ENCODE data around the gene HSPG2. TPM values are rescaled to one million over a fixed set of nuclear protein-coding genes. Genes with fewer than 3 reads are reported as not detected.

HSPG2 gene
- total and polyA plus RNA-seq, 9 of the 15 experiments (the other 6 are each of a cell fraction or from before 2014, with no cell fraction given) = 0.14 to 160 (median 15.7) TPM

DNA sequence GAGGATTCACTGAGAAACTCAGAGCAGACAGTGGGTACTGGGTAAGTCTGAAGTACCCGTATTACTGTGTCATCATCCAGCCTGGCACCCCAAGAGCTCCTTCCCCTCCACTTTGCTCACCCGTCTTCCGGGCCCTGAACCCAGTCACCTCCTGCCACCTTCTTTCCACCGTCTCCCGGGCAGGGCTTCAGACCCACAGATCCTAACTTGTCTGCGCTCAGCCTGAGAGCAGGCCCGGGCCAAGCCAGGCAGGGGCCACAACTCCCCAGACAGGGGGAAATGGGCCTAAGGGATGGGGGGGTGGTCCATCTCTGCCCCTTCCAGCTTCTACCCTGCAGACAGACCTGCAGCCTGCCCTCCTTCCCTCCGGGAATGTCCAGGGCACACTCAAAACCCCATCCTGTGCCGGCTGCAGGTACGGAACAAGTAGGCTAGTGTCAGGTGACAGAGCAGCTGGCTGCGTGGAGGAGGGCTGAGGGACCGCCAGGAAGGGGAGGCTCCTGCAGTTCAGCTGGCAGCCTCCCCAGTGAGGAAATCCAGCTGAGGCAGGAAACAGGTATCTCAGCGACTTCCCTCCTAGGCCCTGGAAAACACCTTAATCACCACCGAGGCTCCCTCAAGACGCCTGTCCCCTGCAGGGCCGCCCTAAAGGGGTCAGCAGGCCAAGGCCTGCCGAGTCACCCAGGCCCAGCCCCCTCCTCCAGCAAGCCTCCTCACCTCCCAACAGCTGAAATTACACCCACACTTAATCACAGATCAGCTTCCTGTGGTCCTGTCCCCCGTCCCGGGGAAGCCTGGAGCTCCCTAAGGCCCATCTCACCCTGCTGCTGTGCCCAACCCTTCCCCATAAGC is 3.5 kb downstream of the HSPG2 start (continued):
- TF ChIP-seq NR2C2 (CRISPR knock-in tag; IDR thresholded peaks at IDR 0.05) = no peak; the same call in 1 of the 2 replicates
- TF ChIP-seq NR2C2 (tag; IDR thresholded peaks at IDR 0.05) = 0 out of 2 replicates have a peak, but pooled peaks have one; percentile 30
- TF ChIP-seq RBFOX2 (IDR thresholded peaks at IDR 0.05; ENCODE audit: low read depth, low read length) = peak; percentile 25; the same call in 1 of the 2 replicates
- TF ChIP-seq, protein P1, sequence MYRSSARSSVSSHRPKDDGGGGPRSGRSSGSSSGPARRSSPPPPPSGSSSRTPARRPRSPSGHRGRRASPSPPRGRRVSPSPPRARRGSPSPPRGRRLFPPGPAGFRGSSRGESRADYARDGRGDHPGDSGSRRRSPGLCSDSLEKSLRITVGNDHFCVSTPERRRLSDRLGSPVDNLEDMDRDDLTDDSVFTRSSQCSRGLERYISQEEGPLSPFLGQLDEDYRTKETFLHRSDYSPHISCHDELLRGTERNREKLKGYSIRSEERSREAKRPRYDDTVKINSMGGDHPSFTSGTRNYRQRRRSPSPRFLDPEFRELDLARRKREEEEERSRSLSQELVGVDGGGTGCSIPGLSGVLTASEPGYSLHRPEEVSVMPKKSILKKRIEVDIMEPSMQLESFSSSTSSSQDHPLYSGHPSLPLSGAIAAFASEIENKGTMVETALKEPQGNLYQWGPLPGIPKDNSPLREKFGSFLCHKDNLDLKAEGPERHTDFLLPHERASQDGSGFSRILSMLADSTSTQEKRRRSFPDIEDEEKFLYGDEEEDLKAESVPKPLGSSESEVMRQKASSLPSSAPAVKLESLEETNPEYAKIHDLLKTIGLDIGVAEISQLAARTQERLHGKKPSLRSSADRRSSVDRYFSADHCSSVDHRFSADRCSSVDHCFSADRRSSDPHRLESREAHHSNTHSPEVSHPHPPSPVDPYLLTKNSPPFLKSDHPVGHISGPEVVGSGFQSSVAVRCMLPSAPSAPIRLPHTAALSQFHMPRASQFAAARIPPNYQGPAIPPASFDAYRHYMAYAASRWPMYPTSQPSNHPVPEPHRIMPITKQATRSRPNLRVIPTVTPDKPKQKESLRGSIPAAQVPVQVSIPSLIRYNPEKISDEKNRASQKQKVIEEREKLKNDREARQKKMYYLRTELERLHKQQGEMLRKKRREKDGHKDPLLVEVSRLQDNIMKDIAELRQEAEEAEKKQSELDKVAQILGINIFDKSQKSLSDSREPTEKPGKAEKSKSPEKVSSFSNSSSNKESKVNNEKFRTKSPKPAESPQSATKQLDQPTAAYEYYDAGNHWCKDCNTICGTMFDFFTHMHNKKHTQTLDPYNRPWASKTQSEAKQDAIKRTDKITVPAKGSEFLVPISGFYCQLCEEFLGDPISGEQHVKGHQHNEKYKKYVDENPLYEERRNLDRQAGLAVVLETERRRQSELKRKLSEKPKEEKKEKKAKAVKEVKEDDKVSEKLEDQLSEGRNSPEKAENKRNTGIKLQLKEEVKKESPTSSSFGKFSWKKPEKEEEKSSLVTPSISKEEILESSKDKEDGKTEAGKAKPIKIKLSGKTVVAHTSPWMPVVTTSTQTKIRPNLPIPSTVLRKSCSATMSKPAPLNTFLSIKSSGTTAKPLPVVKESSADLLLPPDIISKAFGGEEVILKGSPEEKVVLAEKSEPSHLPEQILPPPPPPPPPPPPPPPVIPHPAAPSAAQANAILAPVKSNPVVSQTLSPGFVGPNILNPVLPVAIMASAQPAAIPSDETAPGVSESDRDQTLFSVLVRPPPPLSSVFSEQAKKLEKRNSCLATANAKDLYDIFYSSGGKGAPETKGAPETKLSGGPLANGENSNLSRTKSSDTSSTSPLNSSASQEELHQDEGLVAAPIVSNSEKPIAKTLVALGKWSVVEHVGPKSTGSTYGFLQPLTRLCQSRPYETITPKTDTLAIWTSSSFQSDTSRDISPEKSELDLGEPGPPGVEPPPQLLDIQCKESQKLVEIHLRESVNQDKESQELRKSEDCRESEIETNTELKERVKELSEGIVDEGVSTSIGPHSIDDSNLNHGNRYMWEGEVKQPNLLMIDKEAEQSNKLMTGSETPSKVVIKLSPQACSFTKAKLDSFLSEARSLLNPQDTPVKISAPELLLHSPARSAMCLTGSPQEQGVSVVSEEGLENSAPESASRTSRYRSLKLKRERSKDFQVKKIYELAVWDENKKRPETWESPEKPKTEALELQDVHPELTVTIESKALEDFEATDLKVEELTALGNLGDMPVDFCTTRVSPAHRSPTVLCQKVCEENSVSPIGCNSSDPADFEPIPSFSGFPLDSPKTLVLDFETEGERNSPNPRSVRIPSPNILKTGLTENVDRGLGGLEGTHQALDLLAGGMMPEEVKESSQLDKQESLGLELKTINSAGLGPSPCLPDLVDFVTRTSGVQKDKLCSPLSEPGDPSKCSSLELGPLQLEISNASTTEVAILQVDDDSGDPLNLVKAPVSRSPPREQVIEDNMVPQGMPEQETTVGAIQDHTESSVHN (IDR thresholded peaks at IDR 0.05; ENCODE audit: borderline replicate concordance in 1 of 2, low read depth in 1 of 2) = no peak
- peak; percentile 60; the same call in 1 of the 2 replicates for TF ChIP-seq ZC3H4 (CRISPR knock-in tag; IDR thresholded peaks at IDR 0.05; ENCODE audit: borderline replicate concordance)
- TF ChIP-seq, protein P2, sequence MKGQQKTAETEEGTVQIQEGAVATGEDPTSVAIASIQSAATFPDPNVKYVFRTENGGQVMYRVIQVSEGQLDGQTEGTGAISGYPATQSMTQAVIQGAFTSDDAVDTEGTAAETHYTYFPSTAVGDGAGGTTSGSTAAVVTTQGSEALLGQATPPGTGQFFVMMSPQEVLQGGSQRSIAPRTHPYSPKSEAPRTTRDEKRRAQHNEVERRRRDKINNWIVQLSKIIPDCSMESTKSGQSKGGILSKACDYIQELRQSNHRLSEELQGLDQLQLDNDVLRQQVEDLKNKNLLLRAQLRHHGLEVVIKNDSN (CRISPR knock-in tag; IDR thresholded peaks at IDR 0.05) = peak; percentile 71
- TF ChIP-seq ZNF780A (CRISPR knock-in tag; IDR thresholded peaks at IDR 0.05) = no peak
- no peak for TF ChIP-seq ZNF696 (CRISPR knock-in tag; conservative IDR thresholded peaks at IDR 0.05)
- peak in 1 of 2 experiments; percentile 6; a peak in 1 of 4 replicates for TF ChIP-seq FOXA3 (CRISPR knock-in tag; conservative IDR thresholded peaks at IDR 0.05 in 1 of 2, IDR thresholded peaks at IDR 0.05 in 1 of 2)
- peak; percentile 8; the same call in 1 of the 2 replicates for TF ChIP-seq HLTF (IDR thresholded peaks at IDR 0.05)
- TF ChIP-seq, protein P3, sequence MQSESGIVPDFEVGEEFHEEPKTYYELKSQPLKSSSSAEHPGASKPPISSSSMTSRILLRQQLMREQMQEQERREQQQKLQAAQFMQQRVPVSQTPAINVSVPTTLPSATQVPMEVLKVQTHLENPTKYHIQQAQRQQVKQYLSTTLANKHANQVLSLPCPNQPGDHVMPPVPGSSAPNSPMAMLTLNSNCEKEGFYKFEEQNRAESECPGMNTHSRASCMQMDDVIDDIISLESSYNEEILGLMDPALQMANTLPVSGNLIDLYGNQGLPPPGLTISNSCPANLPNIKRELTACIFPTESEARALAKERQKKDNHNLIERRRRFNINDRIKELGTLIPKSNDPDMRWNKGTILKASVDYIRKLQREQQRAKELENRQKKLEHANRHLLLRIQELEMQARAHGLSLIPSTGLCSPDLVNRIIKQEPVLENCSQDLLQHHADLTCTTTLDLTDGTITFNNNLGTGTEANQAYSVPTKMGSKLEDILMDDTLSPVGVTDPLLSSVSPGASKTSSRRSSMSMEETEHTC (IDR thresholded peaks at IDR 0.05) = peak; percentile 19; the same call in 1 of the 2 replicates
- TF ChIP-seq JUND (IDR thresholded peaks at IDR 0.05; ENCODE audit: borderline replicate concordance, low read depth, low read length) = peak; percentile 6; the same call in 1 of the 2 replicates
- TF ChIP-seq JUND (tag; IDR thresholded peaks at IDR 0.05; ENCODE audit: borderline replicate concordance, low read depth, low read length) = no peak
- peak; percentile 89; the same call in 1 of the 2 replicates for TF ChIP-seq ZBTB7A (IDR thresholded peaks at IDR 0.05; ENCODE audit: borderline replicate concordance, control insufficient read depth, low read depth, low read length)
- 0 out of 2 replicates have a peak, but pooled peaks have one; percentile 26 for TF ChIP-seq CREM (IDR thresholded peaks at IDR 0.05; ENCODE audit: low read depth)
- TF ChIP-seq ZNF24 (IDR thresholded peaks at IDR 0.05) = peak; percentile 22; the same call in 1 of the 2 replicates
